HG03103 (cell line): ENCODE results near the gene DNAH3.
"Not testable (repeated sequence)": the region's sequence is repeated elsewhere in the genome, so short reads cannot be mapped to it uniquely, and the experiment has no call there.

Experiments used
- ATAC-seq: cut with Tn5 transposase; IDR thresholded peaks from one replicate; pipeline ENCODE4 v1.9.1; 2021; ENCODE audit warnings: low read depth; ENCODE audit not compliant: unreplicated experiment

The DNAH3 gene

GRCh38 chr16:21126518-21126917, 24.1 kb downstream of the DNAH3 start:
- no peak for ATAC-seq

GRCh38 chr16:21125191-21125590, 25.5 kb downstream of the DNAH3 start:
- no peak for ATAC-seq

GRCh38 chr16:21120976-21121520, 29.6 kb downstream of the DNAH3 start:
- no peak for ATAC-seq

GRCh38 chr16:21117567-21117966, 33.1 kb downstream of the DNAH3 start:
- ATAC-seq: no peak

- ATAC-seq: no peak
These were observed 34.4 kb downstream of the DNAH3 start for GRCh38 chr16:21116148-21116693.

GRCh38 chr16:21115551-21115950, 35.1 kb downstream of the DNAH3 start:
- ATAC-seq: not testable (repeated sequence)

- ATAC-seq: no peak
These were observed 46.4 kb downstream of the DNAH3 start for GRCh38 chr16:21103941-21104860.

- ATAC-seq: no peak
These were observed 48.8 kb downstream of the DNAH3 start for GRCh38 chr16:21101631-21102420.

GRCh38 chr16:21100447-21100846, 50.2 kb downstream of the DNAH3 start:
- ATAC-seq: no peak

- ATAC-seq: no peak
These were observed 53.5 kb downstream of the DNAH3 start for GRCh38 chr16:21097151-21097550.

- ATAC-seq: not testable (repeated sequence)
These were observed 55.9 kb downstream of the DNAH3 start for GRCh38 chr16:21094719-21095118.

GRCh38 chr16:21092951-21093350, 57.7 kb downstream of the DNAH3 start:
- no peak for ATAC-seq

GRCh38 chr16:21088646-21089538, 61.8 kb downstream of the DNAH3 start:
- ATAC-seq: no peak

- no peak for ATAC-seq
These were observed 62.5 kb downstream of the DNAH3 start for GRCh38 chr16:21088143-21088542.

GRCh38 chr16:21084631-21085225, 65.9 kb downstream of the DNAH3 start:
- no peak for ATAC-seq

GRCh38 chr16:21083729-21084268, 66.8 kb downstream of the DNAH3 start:
- no peak for ATAC-seq

GRCh38 chr16:21081329-21081728, 69.3 kb downstream of the DNAH3 start:
- ATAC-seq: no peak

GRCh38 chr16:21078563-21078962, 72.1 kb downstream of the DNAH3 start:
- ATAC-seq: no peak

GRCh38 chr16:21076186-21076883, 74.3 kb downstream of the DNAH3 start:
- no peak for ATAC-seq
